ENCODE results near the gene ARHGEF10L.

The ARHGEF10L gene

DNA sequence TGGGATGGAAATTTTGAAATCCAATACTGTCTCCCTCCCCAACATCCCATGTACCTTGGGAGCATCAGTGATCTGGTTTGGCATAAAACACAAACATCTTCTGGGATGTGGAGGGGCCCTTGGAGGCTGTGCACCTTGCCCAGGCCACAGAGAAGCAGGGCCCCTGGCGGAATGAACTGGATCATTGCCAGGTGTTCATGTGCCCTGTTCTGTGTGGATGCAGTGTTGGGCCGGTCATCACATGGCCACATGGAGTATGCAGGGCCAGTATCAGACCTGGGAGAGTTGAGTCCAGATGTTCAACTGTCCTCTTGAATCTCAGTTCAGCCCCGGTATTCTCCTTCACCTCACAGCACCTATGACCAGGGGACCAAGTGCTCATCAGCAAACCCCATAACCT lies 26.9 kb downstream of the ARHGEF10L start:
- Histone ChIP-seq H3K4me3 (ENCODE audit: low read depth, low read length) (no peak overlapping the region), H3K27me3 (replicated peaks) (no peaks in the 10 kb centered on the region), H3K27ac (no peak overlapping the region), H3K36me3 (replicated peaks) (no peaks in the 10 kb centered on the region)
- no peak for DNase-seq
- in situ Hi-C loops (cut with HindIII; ENCODE audit: low pct_ligation_motif_present, low sequenced_read_pairs) = no loop called here
- TF ChIP-seq, protein P1, sequence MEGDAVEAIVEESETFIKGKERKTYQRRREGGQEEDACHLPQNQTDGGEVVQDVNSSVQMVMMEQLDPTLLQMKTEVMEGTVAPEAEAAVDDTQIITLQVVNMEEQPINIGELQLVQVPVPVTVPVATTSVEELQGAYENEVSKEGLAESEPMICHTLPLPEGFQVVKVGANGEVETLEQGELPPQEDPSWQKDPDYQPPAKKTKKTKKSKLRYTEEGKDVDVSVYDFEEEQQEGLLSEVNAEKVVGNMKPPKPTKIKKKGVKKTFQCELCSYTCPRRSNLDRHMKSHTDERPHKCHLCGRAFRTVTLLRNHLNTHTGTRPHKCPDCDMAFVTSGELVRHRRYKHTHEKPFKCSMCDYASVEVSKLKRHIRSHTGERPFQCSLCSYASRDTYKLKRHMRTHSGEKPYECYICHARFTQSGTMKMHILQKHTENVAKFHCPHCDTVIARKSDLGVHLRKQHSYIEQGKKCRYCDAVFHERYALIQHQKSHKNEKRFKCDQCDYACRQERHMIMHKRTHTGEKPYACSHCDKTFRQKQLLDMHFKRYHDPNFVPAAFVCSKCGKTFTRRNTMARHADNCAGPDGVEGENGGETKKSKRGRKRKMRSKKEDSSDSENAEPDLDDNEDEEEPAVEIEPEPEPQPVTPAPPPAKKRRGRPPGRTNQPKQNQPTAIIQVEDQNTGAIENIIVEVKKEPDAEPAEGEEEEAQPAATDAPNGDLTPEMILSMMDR (IDR thresholded peaks at IDR 0.05; ENCODE audit: low read depth, low read length, missing control alignments) = no peak

DNA sequence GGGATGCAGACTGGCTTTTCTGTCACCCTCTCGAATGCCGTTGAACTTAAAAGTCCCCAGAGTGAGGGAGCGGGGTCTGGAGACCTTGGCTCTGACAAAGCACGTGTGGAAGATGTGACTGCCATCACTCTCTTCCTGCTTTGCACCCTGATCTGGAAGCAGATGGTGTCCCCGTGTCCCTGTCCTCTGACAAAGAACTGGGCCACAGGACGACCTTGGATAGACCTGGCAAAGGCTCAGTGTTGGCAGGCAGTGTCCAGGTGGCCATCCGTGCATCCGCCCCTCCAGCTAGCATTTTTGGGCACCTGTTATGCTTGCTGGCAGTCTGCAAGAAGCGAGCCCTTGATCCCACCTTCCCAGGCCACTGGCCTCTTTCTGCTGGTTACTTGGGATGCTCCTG lies 27.4 kb downstream of the ARHGEF10L start:
- TF ChIP-seq, protein P1 (IDR thresholded peaks at IDR 0.05; ENCODE audit: low read depth, low read length, missing control alignments) = no peak

DNA sequence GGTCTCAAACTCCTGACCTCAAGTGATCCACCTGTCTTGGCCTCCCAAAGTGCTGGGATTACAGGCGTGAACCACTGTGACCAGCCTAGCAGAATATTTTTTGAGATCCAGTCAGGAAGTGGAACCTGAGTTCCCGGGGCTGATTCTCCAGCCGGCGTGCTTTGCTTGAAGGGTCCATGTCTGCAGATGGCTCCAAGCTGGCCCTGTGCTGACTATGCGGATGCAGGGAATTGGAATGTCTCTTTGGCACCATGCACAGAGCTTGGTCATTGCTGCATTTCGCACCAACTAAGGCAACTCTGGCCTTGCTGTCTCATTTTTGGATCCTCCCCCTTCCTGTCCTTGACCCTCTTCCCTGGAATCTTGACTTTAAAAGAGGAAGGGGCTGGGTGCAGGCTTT lies 28.1 kb downstream of the ARHGEF10L start:
- H3K27ac ChIP-seq = no peak overlapping the region
- no peaks in the 10 kb centered on the region for H3K27me3 ChIP-seq (replicated peaks)
- H3K36me3 ChIP-seq (replicated peaks) = no peaks in the 10 kb centered on the region
- no peak overlapping the region for H3K4me3 ChIP-seq (ENCODE audit: low read depth, low read length)
- DNase-seq = no peak
- in situ Hi-C loops (cut with HindIII; ENCODE audit: low pct_ligation_motif_present, low sequenced_read_pairs) = no loop called here
- TF ChIP-seq, protein P1 (IDR thresholded peaks at IDR 0.05; ENCODE audit: low read depth, low read length, missing control alignments) = no peak

More for the DNA sequence above, 27.4 kb downstream of the ARHGEF10L start:
- Histone ChIP-seq H3K27me3 (replicated peaks) (no peaks in the 10 kb centered on the region), H3K4me3 (ENCODE audit: low read depth, low read length) (no peak overlapping the region), H3K27ac (no peak overlapping the region), H3K36me3 (replicated peaks) (no peaks in the 10 kb centered on the region)
- in situ Hi-C loops (cut with HindIII; ENCODE audit: low pct_ligation_motif_present, low sequenced_read_pairs) = no loop called here
- no peak for DNase-seq

DNA sequence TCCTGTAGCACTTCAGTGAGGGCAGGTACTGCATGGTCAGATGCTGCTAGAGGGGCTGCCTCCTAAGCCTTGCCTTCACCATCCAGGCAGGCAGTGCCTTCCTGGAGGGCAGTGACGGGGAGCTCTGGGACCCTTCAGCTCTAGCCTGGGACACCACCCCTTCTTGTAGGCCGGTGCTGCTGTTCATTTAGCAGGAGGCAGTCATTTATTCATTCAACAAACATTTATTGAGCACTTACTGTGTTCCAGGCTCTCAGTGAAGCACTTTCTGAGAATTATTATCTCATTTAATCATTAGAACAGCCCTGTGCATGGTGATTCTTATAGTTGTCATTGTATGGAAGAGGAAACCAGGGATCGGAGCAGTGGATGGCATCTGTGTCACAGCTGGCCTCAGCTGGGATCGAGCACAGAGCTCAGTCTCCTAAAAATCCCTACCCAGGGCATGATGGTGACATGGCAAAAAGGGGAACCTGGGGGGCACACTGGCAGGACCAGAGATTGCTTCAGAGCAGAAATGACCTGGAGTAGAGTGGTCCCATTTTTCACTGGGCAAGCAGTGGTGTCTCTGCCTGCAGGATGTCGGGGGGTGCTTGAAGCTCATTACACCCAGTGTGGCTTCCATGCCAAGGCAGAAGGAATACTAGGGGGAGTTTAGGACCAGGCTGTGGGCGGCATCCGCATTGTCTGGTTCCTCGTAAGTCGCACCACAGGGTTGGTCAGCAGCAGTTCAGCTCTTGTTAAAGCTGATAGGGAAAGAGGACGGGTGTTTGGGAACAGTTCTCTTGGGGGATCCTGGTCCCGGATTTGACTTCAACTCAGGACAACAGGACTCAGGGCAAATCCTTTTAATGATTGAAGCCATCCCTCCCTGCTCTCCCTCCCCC lies 28.8 kb downstream of the ARHGEF10L start:
- Histone ChIP-seq H3K27ac (no peak overlapping the region), H3K36me3 (replicated peaks) (no peaks in the 10 kb centered on the region), H3K27me3 (replicated peaks) (no peaks in the 10 kb centered on the region), H3K4me3 (ENCODE audit: low read depth, low read length) (no peak overlapping the region)
- in situ Hi-C loops (cut with HindIII; ENCODE audit: low pct_ligation_motif_present, low sequenced_read_pairs) = no loop called here
- TF ChIP-seq, protein P1 (IDR thresholded peaks at IDR 0.05; ENCODE audit: low read depth, low read length, missing control alignments) = no peak
- no peak for DNase-seq

DNA sequence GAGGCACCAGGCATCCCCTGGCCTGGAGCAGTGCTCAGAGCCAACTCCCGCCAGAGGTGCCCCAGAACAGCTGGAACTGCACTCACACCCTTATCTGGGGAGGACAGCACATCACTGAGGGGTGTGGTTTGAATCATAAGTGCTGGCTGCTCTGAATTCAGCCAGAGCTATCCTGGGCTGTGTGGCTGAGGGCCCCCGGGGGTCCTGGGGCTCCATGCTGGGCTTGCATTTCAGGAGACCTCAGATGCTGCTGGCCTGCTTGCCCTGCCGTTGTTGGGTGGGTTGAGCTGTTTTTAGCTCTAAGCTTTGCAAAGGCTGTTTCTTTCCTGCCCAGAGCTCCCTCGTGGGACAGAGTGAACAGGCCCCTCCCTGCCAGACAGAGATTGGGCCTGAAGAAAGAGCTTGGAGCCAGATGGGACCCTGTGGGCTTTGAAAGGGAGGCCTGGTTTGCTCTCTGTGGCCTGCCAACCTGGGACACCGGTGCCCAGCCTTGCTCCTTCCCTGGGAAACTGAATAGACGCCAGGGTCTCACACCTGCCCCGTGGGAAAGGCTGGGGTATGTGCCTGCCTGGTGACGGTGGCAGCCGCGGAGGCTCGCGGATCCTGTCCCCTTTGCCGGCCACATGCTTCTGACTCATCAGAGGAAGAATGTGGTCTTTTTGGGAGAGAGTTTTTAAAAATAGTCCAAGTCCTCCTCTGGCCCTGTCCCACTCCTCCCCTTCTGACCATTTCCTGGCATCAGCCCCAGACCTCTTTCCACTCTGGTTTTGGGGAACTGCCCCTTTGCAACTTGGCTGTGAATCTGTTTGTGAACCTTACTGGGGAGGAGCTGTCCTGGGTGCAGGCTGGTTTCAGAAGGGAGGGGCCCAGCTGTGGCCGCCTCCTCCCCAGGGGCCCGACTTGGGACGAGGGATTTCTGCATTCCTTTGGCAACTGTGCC lies 30.0 kb downstream of the ARHGEF10L start:
- H3K4me3 ChIP-seq (ENCODE audit: low read depth, low read length) = no peak overlapping the region
- peak; percentile 61 for DNase-seq
- no peaks in the 10 kb centered on the region for H3K27me3 ChIP-seq (replicated peaks)
- in situ Hi-C loops (cut with HindIII; ENCODE audit: low pct_ligation_motif_present, low sequenced_read_pairs) = no loop called here
- no peaks in the 10 kb centered on the region for H3K36me3 ChIP-seq (replicated peaks)
- H3K27ac ChIP-seq = peak overlapping the region; percentile 85
- TF ChIP-seq, protein P1 (IDR thresholded peaks at IDR 0.05; ENCODE audit: low read depth, low read length, missing control alignments) = no peak
